Effector CD4-positive, alpha-beta T cell (primary cell): Measurements from ENCODE around the gene UFD1.

Experiments
- DNase-seq: peaks from one replicate; pipeline ENCODE4 v3.0.0-alpha.2; 2020

The UFD1 gene

GRCh38 chr22:19466848-19467752 lies 11.9 kb downstream of the UFD1 start:
- DNase-seq, result no peak

GRCh38 chr22:19466126-19466716 lies 12.8 kb downstream of the UFD1 start:
- no peak for DNase-seq

GRCh38 chr22:19464975-19465374 lies 14.0 kb downstream of the UFD1 start:
- DNase-seq, result no peak

GRCh38 chr22:19464546-19464945 lies 14.4 kb downstream of the UFD1 start:
- no peak for DNase-seq

- DNase-seq, result no peak
Measured at GRCh38 chr22:19463491-19464469, 15.2 kb downstream of the UFD1 start.

- no peak for DNase-seq
Measured at GRCh38 chr22:19463008-19463407, 16.0 kb downstream of the UFD1 start.

- no peak for DNase-seq
Measured at GRCh38 chr22:19461506-19461905, 17.5 kb downstream of the UFD1 start.

GRCh38 chr22:19460036-19460435 lies 19.0 kb downstream of the UFD1 start:
- DNase-seq, result no peak

GRCh38 chr22:19457828-19458428 lies 21.1 kb downstream of the UFD1 start:
- no peak for DNase-seq

- DNase-seq, result no peak
Measured at GRCh38 chr22:19456541-19456940, 22.5 kb downstream of the UFD1 start.

- DNase-seq, result no peak
Measured at GRCh38 chr22:19455585-19456370, 23.2 kb downstream of the UFD1 start.

- DNase-seq, result no peak
Measured at GRCh38 chr22:19455033-19455432, 24.0 kb downstream of the UFD1 start.

GRCh38 chr22:19454156-19454555 lies 24.8 kb downstream of the UFD1 start:
- DNase-seq, result no peak

GRCh38 chr22:19453718-19454117 lies 25.3 kb downstream of the UFD1 start:
- DNase-seq, result no peak

- no peak for DNase-seq
Measured at GRCh38 chr22:19451570-19451969, 27.4 kb downstream of the UFD1 start.

GRCh38 chr22:19450363-19451175 lies 28.4 kb downstream of the UFD1 start:
- DNase-seq, result no peak

GRCh38 chr22:19449422-19449767 lies 29.6 kb downstream of the UFD1 start:
- no peak for DNase-seq

GRCh38 chr22:19448739-19449421 lies 30.1 kb downstream of the UFD1 start:
- DNase-seq, result no peak

- no peak for DNase-seq
Measured at GRCh38 chr22:19448076-19448607, 30.9 kb downstream of the UFD1 start.
